Breast epithelium (tissue), 3 donors: Measurements from ENCODE around the gene GPX3.

Source experiments
- CTCF ChIP-seq, 3 donors: fragments of 450-650 bp; IDR thresholded peaks; one replicate each; pipeline ENCODE4 v1.5.1; 2016 to 2017; ENCODE audit warnings: antibody characterized with exemption in 3 of 3, mild to moderate bottlenecking in 3 of 3, moderate library complexity in 3 of 3
- POLR2A ChIP-seq: fragments of 450-650 bp; IDR thresholded peaks from one replicate; pipeline ENCODE4 v1.6.1; 2016; ENCODE audit warnings: antibody characterized with exemption, mild to moderate bottlenecking, moderate library complexity
- POLR2AphosphoS5 ChIP-seq, 3 donors: sonication (generic); formaldehyde crosslinking; IDR thresholded peaks; one replicate each; pipeline ENCODE4 v1.6.1; 2017; ENCODE audit warnings: antibody characterized with exemption in 3 of 3

- TF ChIP-seq CTCF (IDR thresholded peaks at IDR 0.05) (no peak), POLR2AphosphoS5 (IDR thresholded peaks at IDR 0.05) (no peak), POLR2A (no peak)
Observed at GRCh38 chr5:151063142-151063989, 43.0 kb downstream of the GPX3 start.
